ENCODE data around the gene DCTN1.

The DCTN1 gene

DNA sequence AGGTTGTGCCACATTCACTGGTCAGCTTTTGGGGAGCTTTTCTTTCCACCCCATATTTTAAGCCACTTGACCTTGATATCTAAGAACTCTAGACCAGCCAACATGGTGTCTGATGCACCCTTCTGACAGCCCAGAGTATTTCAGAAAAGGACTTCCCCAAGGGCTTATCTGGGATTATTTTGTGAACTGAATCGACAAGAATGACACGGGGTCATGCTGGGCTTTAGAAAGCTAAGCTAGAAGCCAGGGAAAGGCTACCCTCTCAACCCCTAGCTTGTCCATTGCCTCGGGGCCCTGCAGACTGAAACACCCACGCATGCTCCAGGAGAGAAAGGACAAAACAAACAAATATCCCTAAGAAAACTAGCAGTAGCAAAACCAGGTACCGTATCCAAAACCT, 52.9 kb downstream of the DCTN1 start:
- Histone ChIP-seq H3K36me3 (ENCODE audit: insufficient read depth) (no peaks in the 10 kb centered on the region), H3K27me3 (ENCODE audit: insufficient read depth, low read depth) (no peaks in the 10 kb centered on the region), H3K9ac (no peak overlapping the region), H4K20me1 (ENCODE audit: insufficient read depth) (no peaks in the 10 kb centered on the region), H3K4me2 (no peak overlapping the region), H3K27ac (no peak overlapping the region), H3K4me3 (IDR thresholded peaks at IDR 0.05; ENCODE audit: insufficient read depth, low read depth, low read length) (no peak overlapping the region), H3K4me1 (ENCODE audit: low read depth, poor library complexity, severe bottlenecking) (no peaks in the 10 kb centered on the region), H3K79me2 (ENCODE audit: insufficient read depth, low read depth) (no peaks in the 10 kb centered on the region), H2AFZ (ENCODE audit: low read depth) (no peak overlapping the region)
- TF ChIP-seq, protein P1, sequence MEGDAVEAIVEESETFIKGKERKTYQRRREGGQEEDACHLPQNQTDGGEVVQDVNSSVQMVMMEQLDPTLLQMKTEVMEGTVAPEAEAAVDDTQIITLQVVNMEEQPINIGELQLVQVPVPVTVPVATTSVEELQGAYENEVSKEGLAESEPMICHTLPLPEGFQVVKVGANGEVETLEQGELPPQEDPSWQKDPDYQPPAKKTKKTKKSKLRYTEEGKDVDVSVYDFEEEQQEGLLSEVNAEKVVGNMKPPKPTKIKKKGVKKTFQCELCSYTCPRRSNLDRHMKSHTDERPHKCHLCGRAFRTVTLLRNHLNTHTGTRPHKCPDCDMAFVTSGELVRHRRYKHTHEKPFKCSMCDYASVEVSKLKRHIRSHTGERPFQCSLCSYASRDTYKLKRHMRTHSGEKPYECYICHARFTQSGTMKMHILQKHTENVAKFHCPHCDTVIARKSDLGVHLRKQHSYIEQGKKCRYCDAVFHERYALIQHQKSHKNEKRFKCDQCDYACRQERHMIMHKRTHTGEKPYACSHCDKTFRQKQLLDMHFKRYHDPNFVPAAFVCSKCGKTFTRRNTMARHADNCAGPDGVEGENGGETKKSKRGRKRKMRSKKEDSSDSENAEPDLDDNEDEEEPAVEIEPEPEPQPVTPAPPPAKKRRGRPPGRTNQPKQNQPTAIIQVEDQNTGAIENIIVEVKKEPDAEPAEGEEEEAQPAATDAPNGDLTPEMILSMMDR (conservative IDR thresholded peaks at IDR 0.05; ENCODE audit: low read depth, low read length): no peak

DNA sequence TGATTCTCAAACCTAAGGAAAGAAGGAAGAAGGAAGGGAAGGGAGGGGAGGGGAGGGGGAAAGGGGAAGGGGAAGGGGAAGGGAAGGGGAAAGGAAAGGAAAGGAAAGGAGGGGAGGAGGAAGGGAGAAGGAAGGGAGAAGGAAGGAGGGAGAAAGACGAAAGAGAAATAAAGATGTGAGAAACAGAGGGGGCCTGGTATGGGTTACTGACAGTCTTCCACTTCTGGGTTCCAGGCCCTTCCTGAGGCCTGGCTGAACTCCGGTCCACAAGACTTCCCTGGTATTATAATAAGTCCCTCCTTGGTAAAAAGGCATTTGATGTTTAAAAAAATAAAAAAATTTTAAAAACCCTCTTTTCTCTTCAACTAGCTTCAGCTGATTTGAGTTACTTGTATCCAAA, 54.3 kb downstream of the DCTN1 start:
- Histone ChIP-seq H3K4me1 (ENCODE audit: low read depth, poor library complexity, severe bottlenecking) (no peaks in the 10 kb centered on the region), H3K27ac (no peak overlapping the region), H3K4me2 (no peak overlapping the region), H2AFZ (ENCODE audit: low read depth) (no peak overlapping the region), H3K36me3 (ENCODE audit: insufficient read depth) (no peaks in the 10 kb centered on the region), H3K4me3 (IDR thresholded peaks at IDR 0.05; ENCODE audit: insufficient read depth, low read depth, low read length) (no peak overlapping the region), H3K79me2 (ENCODE audit: insufficient read depth, low read depth) (no peaks in the 10 kb centered on the region), H4K20me1 (ENCODE audit: insufficient read depth) (no peaks in the 10 kb centered on the region), H3K27me3 (ENCODE audit: insufficient read depth, low read depth) (no peaks in the 10 kb centered on the region), H3K9ac (no peak overlapping the region)
- TF ChIP-seq, protein P1 (conservative IDR thresholded peaks at IDR 0.05; ENCODE audit: low read depth, low read length): no peak

DNA sequence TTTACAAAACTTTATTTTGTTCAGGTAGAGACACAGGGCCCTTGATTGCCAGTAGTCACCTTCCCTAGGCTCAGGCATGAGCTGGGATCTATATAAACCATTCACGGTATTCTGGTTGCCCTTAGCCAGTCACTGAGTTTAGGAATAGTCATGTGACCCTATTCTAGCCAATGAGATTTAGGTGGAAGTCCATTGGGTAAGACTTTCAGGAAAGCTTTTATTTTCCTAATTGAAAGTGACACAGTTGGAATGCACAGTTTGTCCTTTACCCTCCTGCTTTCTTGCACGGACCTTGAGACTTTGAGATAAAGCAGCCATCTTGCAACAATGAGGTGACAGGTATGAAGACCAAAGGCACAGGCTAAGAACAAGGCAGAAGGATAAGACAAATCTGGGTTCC, 58.4 kb downstream of the DCTN1 start:
- no peak overlapping the region for H2AFZ ChIP-seq (ENCODE audit: low read depth)

DNA sequence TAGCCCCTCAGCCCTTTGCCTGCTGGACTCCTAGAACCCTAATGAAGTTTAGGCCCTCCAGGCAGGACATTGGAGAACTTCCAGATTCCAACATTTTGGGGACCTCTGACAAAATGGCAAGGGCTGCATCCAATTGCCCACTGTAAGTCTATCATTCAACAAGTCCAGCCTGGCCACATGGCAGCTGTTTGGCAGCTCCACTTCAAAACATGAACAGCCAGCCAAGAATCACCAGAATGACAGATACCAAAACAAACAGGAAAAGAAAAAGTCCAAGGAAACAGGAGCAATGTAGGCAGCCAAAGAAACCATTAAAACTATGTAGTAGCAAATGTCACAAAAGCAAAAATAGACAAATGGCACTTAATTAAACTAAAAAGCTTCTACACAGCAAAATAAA, 62.4 kb downstream of the DCTN1 start:
- H3K27me3 ChIP-seq (ENCODE audit: insufficient read depth, low read depth): no peaks in the 10 kb centered on the region
- H3K9ac ChIP-seq: no peak overlapping the region
- H3K4me2 ChIP-seq: no peak overlapping the region
- H3K4me3 ChIP-seq (IDR thresholded peaks at IDR 0.05; ENCODE audit: insufficient read depth, low read depth, low read length): no peak overlapping the region
- H3K4me1 ChIP-seq (ENCODE audit: low read depth, poor library complexity, severe bottlenecking): no peaks in the 10 kb centered on the region
- no peak overlapping the region for H2AFZ ChIP-seq (ENCODE audit: low read depth)
- TF ChIP-seq, protein P1 (conservative IDR thresholded peaks at IDR 0.05; ENCODE audit: low read depth, low read length): no peak
- no peak overlapping the region for H3K27ac ChIP-seq
- H4K20me1 ChIP-seq (ENCODE audit: insufficient read depth): no peaks in the 10 kb centered on the region
- no peaks in the 10 kb centered on the region for H3K36me3 ChIP-seq (ENCODE audit: insufficient read depth)
- H3K79me2 ChIP-seq (ENCODE audit: insufficient read depth, low read depth): no peaks in the 10 kb centered on the region

More for the DNA sequence above, 58.4 kb downstream of the DCTN1 start:
- Histone ChIP-seq H3K79me2 (ENCODE audit: insufficient read depth, low read depth) (no peaks in the 10 kb centered on the region), H3K27ac (no peak overlapping the region), H3K4me1 (ENCODE audit: low read depth, poor library complexity, severe bottlenecking) (no peaks in the 10 kb centered on the region), H4K20me1 (ENCODE audit: insufficient read depth) (no peaks in the 10 kb centered on the region), H3K4me2 (no peak overlapping the region), H3K9ac (no peak overlapping the region), H3K4me3 (IDR thresholded peaks at IDR 0.05; ENCODE audit: insufficient read depth, low read depth, low read length) (no peak overlapping the region), H3K27me3 (ENCODE audit: insufficient read depth, low read depth) (no peaks in the 10 kb centered on the region), H3K36me3 (ENCODE audit: insufficient read depth) (no peaks in the 10 kb centered on the region)
- TF ChIP-seq, protein P1 (conservative IDR thresholded peaks at IDR 0.05; ENCODE audit: low read depth, low read length): no peak
